Fibroblast of peridontal ligament (primary cell): ENCODE data around the gene PKM.
A peak's percentile ranks its signal among the peaks of the same experiment; 100 is the strongest.
"Not testable (repeated sequence)": the region's sequence is repeated elsewhere in the genome, so short reads cannot be mapped to it uniquely, and the experiment has no call there.

Experiments used
- DNase-seq: peaks from one replicate; pipeline ENCODE4 v3.0.0-alpha.2; 2010; ENCODE audit errors: extremely low read depth

The PKM gene

DNA sequence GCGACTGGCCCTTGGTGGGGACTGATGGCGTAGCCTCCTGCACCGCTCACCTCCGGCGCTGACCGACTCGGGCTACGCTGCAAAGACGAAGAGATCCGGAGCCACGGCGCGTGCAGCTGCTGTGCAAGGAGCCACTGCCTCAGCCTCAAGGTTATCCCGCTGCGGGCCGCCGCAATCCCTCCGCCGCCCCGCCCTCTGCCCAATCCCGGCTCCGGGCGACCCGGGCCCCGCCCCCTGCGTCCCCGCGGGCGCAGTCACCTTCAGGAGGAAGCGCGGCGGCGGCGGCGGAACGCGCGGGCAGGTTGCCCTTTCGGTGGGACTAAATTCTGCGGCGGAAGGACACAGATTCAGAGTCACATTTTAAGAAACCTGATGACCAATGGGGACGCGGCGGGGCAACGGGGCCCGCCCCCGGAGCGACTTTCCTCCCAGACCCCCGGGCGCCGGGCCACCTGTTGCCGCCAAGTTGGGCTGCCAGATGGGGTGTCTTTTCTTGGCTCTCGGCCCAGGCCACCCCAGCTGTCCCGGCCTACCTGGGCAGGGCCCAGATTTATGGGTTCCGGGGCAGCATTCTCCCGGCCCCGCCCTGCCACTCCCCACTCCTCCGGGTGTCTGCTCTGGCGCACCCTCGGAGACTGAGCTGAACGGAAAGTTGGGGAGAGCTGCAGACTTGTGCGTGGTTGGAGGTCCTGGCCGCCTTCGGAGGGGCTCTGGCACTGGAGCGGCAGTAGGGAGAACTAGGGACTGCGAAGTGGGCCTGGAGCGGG lies at the start of gene PKM:
TSS of gene PKM (minus strand) at position 125 of the 767 bp plus-strand sequence. CDS start 12,093 bp downstream, outside the sequence.
- DNase-seq: peak; percentile 96

DNA sequence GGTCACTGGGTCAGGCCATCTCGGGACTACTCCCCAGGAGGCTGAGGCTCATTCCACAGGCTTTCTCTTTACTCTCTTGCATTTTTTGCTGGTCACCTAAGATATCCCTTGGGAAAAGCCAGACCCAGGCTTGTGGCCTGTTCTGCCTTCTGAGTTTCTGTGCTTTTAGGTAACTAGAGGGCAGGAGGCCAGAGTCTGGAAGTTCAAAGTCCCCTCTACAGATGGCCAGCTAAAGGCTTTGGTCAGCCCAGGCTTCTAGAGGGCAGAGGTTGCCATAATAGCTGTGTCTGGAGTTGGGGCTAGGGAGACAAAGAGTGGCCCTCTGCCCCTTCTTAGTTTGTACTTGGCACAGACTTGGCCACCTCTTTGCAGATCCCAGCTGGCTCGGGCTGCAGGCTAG lies 49.8 kb upstream of the PKM start:
- no peak for DNase-seq

DNA sequence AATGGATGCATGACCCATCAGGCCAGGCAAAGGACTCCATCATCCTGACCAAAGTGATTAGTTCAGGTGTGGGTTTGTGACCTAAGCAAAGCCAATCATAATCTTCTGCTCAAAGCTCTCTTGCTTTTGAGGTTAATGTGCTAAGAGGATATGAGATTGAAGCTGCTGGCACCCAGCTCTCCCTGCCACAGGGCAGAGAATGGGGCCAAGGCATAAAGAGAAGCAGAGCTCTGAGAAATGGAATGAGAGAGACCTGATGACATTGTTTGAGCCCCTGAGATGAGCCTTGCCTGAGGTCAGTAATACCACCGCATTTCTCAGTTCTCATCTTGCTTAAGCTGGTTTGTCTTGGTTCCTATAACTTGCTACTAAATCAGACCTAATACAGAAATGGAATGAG lies 47.7 kb upstream of the PKM start:
- DNase-seq: no peak

DNA sequence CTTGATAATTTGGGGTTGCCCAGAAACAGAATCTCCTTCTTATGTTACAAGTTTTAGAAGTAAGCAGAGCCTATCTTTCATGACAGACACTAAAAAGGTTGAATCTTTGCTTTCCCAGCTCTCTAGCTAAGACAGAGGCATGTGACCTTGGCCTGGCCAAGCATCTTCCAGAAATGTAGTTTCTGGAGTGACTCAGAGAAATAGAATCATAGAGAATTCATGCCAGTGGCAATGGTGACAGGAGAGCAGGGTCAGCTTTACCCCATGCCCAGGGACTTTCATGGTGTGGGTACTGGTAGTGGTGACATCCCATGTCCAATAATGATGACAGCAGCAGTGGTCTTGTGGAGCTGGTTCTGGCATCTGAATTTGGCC lies 45.3 kb upstream of the PKM start:
- DNase-seq: no peak

DNA sequence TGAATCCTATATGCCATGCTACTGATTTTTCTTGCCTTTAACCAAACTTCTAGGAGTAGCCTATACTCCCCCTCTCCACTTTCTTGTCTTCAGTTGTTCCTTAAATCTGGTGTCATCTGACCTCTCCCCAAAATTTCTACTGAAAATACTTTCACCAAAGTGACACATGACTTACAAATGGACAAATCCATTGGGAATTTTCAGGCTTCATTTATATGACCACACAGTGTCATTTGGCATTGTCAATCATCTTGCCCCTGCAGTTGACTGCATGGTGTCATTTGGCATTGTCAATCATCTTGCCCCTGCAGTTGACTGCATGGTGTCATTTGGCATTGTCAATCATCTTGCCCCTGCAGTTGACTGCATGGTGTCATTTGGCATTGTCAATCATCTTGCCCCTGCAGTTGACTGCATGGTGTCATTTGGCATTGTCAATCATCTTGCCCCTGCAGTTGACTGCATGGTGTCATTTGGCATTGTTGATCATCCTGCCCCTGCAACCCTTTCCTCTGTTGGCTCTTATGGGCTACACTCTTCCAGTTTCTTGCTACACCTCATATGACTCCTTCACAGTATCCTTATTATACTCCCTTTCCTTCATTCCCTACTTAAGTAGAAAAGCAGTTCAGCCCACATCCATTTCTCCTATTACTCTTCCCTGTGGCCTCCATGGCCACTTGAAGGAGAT lies 44.8 kb upstream of the PKM start:
- DNase-seq: not testable (repeated sequence)

DNA sequence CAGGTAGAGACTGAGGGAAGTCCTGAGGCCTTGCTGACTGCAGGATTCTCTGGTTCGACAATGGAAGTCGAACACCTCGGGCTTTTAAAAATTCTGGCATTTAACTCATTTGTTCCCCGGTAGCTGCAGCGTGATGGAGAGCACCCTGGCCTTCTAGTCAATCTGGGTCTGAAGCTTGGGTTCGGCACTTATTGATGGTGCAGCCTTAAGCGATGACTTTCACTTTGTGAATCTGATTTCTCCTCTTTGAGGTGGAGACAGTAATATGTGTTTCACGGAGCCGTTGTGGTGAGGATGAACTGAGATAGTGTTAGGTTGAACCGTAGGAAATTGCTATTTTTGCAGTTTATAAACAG lies 42.0 kb upstream of the PKM start:
- DNase-seq: no peak

DNA sequence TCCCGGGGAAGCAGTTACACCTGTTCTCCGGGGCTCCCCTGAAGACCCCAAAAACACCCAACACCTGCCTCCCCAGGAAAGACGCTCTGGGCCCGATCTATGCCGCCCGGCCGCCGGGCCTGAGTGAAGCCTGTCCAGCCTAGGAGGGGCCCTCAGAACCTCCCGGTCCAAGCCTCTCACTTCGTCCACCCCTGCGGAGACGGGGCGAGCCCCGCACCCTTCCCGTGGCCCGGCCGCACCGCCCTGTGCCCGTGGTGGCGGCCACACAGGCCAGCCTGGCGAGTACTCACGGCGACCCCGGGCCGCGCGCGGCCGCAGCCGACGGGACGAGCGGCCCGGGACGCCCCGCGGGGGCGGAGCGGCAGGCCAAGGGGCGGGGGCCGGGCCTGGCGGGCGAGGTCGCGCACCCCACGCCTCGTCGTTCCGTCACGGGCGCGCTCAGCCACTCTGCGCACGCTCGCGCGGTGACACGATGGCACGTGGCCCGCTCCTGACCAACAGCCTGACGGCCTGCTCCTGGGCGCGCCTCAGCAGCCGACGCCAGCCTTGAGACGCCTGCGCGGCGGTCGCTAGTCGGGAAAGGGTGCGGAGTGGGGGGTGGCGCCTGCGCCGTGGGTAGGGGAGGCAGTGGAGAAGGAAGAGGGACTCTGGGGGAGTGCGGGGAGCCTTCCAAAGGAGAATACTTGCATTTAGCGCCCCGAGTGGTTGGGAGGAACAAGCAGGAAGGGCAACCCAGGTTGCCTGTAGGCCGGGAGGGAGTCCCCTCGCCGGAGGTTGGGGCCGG lies 41.4 kb upstream of the PKM start, which contains the start of gene PARP6:
TSS of gene PARP6 (minus strand) at position 342 of the 784 bp plus-strand sequence. CDS start 5,077 bp downstream, outside the sequence.
- DNase-seq: peak; percentile 96

DNA sequence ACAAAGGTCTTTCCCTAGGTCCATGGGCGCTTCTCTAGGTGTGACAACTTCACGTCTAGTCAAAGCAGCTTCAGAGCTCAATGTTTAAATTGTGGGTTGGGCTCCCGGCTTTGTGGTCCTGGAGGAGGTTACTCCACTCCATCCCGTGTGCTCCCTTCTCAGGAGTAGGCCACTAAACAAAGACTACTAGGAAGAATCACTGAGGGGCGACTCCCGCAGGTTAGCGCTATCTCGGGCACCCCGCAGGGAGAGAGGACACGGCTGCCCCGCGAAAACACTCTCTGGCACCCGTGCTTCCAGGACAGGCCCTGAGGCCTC lies 40.9 kb upstream of the PKM start:
- peak; percentile 20 for DNase-seq

DNA sequence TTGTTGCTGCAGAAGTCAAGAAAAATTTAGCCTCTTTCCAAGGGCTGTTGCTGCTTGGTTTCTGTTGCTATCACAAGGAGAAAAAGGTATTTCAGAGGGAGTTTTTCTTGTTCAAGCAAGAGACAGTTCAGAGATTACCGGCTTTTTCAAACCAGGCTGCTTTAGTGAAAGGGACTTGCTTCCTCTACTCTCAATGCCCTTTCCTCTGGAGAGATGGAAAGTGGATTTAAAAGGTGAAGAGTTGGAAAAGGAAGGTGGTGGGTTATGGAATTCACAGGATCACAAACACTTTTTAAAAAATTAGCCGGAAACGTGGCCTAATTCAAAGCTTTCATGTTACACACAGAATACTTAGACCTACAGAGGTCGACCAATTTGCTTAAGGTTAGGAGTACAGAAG lies 40.2 kb upstream of the PKM start:
- DNase-seq: peak; percentile 9

DNA sequence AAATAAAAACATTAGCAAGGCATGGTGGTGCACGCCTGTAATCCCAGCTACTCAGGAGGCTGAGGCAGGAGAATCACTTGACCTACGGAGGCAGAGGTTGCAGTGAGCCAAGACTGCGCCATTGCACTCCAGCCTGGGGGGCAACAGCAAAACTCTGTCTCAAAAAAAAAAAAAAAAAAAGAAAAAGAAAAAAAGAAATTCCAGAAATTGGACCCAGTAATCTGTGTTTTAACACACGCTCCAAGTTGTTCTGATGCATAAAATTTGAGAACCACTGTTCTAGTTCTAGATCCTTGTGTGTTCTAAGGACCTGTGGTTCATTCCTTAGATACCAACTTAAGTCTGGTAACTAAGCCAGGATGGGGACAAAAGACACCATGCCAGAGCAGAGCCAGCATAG lies 38.7 kb upstream of the PKM start:
- no peak for DNase-seq

DNA sequence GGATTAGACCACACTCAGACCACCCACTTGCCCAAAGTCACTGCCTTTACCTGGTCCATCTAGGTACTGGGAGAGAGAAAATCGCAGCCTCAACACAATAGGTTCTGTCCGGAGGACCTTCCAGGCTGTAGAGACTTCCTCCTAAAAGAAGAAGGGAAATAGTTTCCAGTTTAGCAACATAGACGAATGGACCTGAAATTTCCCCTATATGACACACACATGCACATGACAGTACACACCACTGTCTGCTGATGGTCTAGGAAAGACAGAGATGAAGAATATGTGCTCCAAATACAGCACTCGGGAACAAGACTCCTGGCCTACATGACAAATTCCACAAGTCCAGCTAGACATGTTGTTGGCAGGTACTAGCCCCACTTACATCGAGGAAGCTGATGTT lies 34.0 kb upstream of the PKM start:
- DNase-seq: no peak

DNA sequence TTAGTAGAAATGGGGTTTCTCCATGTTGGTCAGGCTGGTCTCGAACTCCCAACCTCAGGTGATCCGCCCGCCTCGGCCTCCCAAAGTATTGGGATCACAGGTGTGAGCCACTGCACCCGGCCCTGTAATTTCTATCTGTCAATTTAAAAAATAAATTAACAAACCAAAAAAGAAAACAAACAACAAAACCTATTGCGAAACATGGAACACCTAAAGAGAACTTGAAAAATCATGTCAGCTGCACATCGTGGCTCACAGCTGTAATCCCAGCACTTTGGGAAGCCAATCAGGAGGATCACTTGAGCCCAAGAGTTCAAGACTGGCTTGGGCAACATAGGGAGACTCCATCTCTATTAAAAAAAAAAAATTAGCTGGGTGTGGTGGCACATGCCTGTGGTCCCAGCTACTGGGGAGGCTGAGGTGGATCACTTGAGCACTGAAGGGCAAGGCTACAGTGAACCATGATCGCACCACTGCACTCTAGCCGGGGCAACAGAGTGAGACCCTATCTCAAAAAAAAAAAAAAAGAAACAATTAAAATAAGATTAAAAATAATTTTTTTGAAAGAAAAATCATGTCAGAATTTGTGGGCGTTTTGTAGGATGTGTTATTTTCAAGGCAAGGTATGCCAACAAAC lies 21.8 kb upstream of the PKM start:
- no peak for DNase-seq

DNA sequence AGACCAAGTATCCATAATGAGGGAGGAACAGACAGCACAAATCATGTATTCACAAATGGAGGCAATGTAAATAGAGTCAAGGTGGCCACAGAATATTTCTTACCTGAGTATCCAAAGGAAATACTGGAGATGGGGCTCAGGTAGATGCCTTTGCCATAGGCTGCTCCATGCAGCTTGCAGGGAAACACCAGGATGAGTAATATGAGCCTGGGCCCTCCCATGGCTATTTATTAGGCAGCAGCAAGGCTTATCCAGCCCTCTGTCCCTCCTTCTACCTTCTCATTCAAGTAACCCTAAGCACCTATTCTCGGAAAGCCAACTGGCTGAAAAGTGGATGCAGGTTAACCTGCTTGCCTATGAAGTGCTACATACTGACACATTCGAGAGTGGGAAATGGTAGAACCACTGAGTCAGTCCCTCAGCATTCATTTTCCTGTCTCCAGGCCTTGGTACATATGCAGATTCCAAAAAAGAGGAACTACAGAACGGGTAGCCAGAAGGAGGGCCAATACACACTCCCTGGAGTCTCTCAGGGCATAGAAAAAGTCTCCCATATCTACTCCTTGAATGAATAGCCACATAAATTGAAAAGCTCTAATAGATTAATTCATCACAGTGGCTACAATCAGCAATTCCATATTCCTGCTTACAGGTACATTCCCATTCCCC lies 18.3 kb upstream of the PKM start:
- no peak for DNase-seq

DNA sequence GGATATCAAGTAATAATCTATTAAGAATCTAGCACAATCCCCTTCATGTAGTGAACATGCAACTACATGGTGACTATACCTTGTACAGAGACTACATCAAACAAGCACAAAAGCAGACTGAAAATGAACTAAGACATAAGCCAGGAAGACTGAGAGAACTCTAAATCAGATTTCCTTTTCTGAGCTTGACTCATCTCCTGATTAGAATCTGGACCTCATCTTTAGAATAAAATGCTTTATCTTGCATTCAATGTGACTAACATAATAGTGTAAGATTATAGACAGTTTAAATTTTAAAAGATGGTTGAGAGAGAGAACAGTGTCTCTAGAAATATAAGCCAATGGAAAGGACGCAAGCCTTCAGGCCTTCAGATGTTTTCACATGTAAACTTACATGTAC lies 17.5 kb upstream of the PKM start:
- no peak for DNase-seq

DNA sequence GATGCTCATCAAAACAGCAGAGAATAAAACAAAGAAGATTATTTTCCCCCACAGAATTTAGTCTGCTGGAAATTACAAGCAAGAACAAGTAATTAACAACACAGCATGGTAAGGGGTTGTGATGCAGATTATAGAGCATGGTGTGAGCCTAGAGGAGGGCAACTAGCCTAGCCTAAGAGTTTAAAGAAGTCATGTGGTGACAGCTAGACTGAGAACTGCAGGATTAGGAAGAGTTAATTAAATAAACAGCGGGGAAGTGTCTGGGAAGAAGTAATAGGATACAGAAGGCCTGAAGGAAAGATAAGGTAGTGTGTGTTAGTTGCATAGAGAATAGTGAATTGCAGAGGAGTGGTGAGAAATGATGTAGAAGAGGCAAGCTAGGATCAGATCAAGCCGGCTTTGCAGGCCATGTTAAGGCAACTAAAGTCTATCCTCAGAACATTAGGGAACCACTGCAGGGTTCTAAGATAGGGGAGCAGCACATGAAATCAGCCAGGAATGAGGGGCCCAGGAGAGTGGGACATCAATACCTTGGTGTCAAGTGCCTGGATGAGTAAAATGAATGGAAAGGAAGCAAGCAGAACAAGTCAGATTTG lies 11.9 kb upstream of the PKM start:
- no peak for DNase-seq

DNA sequence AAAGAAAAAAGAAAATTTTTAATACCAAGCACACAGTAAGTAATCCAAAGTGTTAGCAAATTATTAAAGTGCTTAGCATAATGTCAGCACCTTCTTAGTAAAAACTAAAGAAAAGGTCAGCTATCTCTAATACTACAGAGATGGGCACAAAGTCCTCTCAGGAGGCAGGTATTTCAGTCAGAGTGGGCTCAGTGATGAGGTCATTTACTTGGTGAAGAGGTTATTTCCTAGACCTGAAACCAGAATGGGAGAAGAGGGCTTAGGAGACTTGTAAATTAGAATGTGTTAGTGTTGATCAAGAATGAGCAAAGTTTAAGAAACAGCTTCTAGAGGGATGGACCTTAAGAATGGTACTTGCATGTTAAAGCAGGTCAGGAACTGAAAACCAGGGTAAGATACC lies 8.7 kb upstream of the PKM start:
- DNase-seq: no peak

DNA sequence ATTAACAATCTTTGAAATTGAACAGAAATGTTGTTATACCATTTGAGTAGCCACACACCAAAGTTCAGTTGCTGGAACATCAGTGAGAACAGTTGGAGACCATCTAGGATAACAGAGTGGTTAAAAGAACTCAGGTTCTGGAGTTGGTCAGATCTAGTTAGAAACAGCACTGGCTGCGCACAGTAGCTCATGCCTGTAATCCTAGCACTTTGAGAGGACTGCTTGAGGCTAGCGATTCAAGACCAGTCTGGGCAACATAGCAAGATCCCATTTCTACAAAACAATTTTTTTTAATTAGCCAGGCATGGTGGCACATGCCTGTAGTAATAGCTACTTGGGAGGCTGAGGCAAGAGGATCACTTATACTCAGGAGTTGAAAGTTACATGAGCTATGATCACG lies 7.6 kb upstream of the PKM start:
- DNase-seq: no peak

DNA sequence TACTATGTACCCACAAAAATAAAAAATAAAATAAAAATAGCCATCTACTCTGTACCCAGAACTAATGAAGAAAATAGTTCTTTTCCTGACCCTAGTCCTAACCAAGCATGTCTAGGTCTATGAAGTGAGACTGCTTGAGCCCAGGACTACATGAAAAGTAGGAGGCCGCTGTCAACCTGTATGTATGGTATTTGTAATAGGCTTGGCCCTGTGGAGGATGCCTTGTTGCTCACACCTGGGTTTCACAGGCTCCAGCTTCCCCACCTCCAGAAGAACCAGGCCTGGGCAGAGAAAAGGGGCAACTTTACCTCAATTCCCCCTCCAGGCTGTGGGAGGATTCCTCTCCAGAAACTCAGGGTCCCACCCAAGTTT lies 6.8 kb upstream of the PKM start:
- DNase-seq: no peak

DNA sequence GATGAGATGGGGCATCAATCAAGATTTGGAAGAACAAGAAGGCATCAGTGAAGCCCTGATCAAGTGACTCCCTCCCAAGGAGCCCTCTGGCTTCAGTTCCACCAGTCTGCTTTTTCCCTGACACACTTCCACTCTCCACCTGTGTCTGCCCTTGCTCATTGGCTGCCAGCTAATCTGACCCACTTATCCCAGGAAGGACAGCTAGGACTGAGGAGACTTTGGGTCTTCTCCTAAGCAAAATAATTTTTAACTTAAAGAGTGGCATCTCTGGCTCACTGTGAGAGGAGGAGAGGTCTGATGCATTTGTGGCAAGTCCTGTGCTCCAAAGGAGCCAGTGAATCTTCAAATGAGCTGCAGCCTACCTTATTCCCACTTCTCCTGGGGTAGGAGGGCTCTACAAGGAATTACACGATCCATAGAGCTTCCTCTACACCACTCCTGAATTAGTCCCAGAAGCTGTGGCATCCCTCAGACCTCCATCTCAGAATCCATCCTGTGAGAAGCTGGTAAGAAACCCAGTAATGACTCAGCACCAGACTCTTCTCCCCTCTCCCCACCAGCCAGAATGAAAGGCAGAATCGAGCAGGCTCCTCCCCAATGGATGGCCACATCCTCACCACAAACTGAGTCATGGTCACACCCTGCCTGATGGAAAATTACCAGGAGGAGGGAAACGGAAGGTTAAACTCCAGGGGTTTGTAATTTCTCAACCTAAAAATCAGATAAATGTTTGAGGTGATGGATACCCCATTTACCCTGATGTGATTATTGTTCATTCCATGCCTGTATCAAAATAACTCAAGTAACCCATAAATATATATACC lies 6.3 kb upstream of the PKM start:
- peak; percentile 98 for DNase-seq

DNA sequence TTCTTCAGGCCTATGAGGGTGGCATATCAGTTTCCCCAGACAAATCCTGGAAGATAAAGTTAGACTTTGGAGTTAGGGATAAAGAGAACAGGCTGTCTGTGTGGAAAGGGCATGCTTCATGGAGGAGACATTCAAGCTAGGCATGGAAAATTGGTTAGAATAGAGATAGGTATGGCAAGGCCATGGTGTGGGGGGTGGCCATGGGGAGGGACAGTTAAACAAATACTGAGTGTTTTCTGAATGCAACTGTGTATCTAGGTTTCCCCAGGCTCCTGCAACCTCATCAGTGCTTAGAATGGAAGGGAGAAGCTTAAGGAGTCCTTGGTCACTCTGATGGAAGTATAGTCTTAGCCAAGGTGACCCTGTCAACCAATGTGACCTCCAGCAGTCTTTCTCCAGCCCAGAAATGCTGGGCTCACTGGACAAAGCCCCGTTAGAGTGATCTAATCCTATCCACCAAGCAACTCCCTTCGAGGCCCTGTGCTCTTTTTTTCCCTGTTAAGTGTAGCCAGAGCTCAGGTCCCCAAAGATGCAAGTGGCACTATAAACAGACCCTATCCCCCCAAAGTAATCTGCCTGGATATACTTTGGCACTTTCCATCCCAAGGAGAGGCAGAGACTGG lies 5.5 kb upstream of the PKM start:
- DNase-seq: no peak
